GM21360 (cell line): ENCODE data around the gene LRRC55.
"Not testable (repeated sequence)": the region's sequence is repeated elsewhere in the genome, so short reads cannot be mapped to it uniquely, and the experiment has no call there.

Source experiments
- ATAC-seq: cut with Tn5 transposase; IDR thresholded peaks from one replicate; pipeline ENCODE4 v1.9.1; 2021; ENCODE audit warnings: mild to moderate bottlenecking, moderate library complexity; ENCODE audit not compliant: unreplicated experiment

LRRC55 gene

DNA sequence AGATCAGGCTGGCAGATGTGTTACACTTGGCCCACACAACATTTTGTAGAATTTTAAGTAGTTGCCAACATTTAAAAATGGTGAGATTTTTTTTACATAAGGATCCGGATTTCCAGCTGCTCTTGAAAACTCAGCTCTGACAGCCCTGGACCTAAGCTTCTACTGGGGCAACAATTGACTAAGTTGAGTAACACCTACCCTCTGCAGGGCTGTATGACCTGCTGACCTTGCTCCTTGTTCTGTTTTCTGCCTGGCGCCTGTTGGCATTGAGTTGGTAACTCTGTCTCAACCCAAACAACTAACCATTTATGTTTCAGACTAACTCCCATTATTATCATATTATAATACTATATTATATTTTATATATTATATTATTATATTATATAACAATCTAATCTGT is 21.1 kb upstream of the LRRC55 start:
- ATAC-seq = no peak

DNA sequence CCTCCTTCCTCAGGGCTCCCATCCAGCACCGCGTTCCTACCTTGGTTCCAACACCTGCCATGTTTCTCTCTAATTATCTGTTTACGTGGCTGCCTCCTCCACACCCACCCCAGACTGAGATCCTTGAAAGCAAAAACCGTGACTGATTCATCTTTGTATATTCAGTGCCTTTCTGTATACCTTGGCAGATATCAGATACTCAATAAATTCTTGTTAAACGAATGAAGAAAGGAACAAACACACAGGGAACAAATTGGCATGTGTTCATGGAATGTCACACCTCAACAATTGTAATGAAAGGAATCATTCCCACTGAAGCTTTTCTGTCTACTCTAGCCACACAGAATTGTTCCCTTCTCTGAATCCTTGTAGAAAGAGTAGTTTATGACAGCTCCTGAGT is 20.4 kb upstream of the LRRC55 start:
- ATAC-seq = no peak

DNA sequence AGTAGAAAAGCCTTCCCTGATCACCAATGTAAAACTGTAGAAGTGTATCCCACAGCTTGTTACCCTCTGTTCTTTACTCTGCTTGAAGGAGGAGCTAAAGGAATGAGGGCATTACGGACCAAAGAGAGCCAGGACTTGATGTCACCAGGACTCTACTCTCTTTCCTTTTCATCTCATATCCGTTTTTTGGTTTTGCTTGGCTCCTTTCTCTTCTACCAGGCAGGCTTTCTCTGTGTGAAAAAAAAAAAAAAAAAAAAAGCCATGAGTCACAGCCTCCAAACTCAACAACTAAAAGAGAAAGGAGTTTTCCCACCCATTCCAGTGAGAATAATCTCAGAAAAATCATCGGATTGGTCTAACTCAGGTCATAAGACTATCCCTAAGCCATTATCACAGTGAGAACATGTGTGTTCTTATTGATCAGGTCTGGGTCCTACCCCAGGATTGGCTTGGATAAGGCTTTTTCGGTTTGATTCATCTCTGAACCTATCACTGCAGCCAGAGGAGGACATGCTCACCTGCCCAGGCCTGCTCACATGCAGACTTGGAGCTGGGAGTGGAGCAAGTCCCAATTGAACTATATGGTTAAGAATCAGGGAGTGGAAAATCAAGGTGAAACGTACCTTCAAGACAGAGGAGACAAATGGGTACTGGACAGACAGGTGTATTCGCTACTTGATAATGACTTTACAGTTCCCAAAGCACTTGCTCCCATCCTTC is 19.4 kb upstream of the LRRC55 start:
- ATAC-seq = no peak

DNA sequence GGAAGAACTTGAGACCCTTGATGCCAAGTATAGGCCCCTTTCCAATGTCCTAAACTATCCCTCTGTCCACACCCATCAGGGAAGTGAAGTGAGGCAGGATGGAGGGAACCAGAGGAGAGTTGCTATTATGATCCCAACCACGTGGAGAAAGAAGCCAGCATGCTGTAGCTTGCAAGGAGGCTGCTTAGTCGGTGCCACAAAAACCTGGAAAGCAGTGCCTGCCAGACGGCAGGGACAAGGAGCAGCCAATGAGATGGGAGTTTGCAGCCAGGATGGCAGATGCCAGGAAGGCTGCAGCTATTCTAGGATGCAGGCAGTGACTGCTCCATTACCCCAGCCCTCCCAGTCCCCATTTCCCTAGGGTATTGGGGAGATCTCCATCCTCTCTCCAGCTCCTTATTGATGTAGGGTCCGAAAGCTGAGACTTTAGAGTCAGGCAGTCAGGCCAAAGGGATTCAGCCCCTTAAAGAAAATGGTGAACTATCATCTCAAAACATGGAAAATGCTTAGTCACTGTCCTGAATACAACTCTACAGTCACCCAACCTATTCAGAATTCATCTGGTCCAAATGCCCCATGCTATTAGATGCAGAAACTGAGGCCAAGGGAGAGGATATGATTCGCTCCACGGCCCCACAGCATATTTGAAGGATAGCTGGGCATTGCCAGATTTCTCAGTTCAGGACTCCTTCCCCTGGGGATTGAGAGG is 18.4 kb upstream of the LRRC55 start:
- no peak for ATAC-seq

DNA sequence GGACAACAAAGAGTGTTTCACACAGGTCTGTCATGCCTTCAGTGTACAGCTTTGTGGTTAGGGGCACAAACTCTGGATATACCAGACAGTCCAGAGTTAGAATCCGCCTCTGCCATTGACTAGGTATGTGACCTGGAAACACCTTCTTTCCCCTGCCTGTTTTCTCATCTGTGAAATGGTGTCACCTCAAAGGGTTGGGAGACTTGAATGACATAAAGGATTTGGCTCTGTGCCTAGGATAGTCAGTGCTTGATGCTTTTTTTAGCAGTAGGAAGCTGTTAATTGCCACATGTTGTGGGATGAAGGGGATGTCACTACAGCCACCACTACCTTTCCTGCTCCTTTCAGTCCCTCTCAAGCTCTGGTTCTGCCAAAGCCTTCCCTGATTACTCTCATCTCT is 17.4 kb upstream of the LRRC55 start:
- no peak for ATAC-seq

DNA sequence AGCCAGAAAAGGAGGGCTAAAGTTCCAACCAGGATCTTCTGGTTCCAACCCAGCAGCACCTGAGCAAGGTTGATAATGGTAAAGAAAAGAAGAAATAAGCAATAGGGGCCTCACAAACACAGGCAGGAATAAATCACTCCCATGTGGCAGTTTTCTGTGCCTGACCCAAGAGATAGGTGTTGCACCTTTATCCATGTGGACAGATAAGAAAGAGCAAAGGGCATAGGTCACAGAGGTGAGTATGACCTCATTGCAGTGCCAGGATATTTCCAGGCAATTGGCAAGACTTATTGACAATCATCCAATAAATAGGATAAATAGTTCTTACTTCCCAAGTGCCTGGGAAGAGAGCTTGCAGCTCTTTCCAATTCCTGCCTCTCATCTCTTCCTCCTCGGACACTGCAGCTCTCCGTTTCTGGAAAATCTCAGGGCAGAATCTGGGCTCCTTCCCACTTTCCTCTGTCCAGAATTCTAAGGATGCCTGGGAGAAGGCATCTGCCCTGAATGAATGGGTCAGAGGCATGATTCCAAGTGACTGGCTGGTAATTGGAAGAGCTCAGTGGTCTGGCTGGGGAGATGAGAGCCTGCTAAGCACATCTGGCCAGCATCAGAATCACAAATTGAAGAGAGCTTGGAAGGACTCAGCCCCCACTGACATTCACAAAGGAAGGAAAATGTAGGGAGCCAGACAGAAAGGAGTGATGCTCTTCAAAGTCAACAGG is 14.5 kb upstream of the LRRC55 start:
- no peak for ATAC-seq

DNA sequence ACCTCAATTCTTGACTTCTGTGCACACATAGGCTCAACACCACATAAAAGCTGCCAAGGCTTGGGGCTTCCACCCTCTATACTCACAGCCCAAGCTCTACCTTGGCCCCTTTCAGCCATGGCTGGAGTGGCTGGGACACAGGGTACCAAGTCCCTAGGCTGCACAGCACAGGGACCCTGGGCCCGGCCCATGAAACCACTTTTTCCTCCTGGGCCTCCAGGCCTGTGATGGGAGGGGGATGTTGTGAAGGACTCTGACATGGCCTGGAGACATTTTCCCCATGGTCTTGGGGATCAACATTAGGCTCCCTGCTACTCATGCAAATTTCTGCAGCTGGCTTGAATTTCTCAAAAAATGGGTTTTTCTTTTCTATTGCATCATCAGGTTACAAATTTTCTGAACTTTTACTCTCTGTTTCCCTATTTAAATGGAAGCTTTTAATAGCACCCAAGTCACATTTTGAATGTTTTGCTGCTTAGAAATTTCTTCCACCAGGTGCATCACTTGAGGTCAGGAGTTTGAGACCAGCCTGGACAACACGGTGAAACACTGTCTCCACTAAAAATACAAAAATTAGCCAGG is 11.9 kb upstream of the LRRC55 start:
- not testable (repeated sequence) for ATAC-seq

DNA sequence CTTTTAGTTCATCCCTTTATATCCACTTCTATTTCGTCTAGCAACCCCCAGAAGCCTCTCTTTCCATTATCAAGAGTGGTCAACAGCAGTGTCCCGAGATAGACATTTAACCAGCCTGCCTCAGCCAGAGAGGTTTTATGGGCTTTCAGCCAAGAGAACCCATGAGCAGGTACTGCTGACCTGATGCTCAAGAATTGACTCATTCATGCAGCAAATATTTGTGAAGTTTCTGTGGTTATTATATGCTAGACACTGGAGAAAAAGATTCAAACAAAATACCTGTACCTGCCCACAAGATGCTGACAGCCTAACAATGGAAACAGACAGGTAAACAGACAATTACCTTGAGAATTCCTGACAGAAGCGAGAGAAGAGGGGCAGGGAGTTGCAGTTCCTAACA is 9.7 kb upstream of the LRRC55 start:
- no peak for ATAC-seq

DNA sequence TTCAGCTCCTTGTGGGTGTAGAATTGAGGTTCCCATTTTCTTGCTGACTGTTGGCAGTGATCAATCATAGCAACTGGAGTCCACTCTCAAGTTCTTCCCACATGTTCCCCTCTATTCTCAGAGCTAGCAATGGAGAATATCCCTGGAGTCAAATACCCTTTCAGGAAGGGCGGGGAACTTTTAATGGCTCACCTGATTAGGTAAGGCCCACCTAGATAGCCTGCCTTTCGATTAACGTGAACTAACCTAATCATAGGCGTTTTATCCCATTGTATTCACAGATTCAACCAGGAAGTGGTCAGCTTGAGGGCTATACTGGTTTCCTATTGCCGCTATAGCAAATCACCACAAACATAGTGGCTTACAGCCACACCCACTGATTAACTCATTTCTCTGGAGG is 7.1 kb upstream of the LRRC55 start:
- no peak for ATAC-seq

DNA sequence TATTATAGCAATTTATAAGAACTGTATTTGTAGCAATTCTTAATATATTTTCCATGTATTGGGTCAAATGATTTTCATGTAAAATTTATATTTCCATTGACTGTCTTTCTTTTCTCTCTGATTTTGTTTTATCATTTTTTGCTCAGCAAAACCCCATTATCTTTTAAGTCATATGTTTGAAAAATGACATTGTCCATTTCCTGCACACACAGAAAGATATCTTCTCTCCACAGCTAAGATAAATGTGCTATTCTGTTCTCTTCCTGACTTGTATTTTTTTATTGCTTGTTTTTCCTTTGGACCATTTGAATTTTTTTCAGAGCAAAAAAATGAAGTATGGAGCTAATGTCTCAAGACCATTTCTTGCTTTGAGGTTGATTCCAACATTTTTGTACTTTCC is 6.3 kb upstream of the LRRC55 start:
- no peak for ATAC-seq

DNA sequence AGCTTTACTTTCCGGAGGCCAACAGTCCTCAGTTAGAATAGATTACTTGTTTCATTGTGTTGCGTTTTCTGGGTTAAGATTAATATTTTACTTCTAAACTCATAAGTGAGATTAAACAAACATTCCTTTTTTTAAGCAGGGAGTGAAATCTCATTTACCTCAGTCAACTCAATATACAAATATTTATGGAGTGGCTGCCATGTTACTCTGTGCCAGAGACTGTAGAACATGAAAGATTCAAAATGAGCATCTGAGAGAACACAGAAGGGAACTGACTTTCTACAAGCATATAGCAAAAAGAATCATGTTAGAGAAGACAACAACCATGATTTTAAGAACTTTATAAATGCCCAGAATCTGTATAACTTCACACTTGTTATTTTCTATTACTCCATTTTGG is 3.4 kb upstream of the LRRC55 start:
- no peak for ATAC-seq

DNA sequence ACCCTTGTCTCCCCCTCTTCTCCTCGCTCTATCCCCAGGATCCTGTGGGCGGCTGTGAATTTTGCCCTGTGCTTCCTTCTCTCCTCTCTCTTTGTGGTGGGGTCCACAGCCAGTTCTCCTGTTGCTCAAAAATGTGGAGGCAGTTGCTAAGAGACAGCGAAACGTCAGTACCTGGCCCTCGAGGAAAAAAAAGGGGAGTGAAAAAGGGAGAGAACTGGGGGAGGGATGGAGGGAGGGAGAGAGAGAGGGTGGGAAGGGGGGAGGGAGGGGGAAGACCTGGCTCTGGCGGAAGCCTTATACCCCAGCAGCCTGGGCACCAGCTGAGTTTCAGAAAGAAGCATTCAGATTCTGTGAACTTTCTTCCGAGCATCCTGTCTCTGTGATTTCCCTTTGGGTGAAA is 2.1 kb upstream of the LRRC55 start:
- no peak for ATAC-seq

DNA sequence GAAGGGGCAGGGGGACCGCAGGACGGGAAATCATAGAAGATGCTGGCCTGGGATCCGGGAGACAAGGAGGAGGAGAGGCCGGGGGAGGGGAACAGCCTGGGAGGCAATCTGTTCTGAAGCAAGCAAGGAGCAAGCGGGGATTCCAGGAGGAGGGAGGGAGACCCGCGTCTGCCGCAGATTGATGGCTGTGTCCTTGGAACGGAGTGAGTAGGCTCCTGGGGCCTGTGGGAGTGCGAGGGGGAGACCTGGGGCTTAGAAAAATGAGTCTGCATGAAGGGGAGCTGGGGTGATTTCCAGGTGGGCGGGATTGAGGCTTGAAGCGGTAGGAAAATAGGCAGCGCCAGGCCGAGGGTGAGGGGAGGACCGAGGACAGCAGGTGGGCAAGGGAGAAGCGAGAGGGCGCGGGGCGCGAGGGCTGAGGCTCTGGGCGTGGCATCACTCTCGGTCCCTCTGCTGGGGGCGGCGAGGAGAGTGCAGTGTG is 1.6 kb upstream of the LRRC55 start:
- ATAC-seq = no peak

DNA sequence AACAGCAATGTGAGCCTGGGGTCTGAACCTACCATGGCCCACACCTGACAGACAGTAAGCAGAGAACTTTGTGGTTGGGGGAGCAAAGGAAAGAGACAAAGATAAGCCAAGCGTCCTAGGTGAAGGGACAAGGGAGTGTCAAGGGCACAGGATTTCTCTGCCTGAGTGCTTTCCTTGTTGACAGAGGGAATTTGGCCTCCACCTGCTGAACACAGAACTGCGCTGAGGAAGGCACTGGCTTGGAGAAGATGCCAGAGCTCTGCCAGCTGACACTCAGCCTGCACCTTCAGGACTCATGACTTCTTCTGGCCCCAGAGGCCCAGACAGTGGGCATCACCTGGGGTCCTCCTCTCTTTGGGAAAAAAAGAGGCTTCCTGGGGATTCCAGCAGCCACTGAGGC is 789 bp upstream of the LRRC55 start:
- no peak for ATAC-seq

DNA sequence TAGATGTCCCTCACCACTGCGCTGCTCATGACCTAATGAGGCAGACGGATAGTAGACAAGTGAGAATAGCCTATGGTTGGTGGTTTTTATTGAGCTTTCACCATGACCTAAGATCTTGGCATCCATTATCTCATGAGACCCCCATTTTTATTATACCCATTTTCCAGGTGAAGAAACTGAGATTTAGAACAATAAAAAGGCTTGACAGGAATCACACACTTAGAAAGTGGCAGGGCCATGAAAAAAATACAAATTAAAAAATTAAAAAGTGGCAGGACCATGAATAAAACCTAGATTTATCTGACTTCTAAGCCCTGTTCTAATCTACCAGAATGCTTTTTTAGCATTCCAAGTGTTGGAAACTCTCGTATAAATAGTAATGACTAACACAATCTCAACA is 1.1 kb downstream of the LRRC55 start:
- ATAC-seq = no peak

DNA sequence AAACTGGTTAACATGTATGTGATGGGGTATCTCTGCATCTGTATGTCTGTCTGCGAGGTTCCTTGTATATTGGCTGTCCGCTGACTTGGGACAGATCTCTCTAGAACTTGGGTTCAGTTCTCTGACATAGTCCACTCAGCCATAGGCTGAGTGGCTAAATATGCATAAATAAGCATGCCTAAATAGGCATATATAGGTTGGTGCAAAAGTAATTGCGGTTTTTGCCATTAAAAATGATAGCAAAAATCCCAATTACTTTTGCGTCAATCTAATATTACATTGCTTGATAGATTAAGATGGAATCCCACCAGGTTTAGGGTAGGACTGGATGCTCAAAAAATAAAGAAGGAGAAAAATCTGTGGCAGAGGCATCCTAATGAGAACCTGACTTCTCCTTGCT is 8.8 kb downstream of the LRRC55 start:
- no peak for ATAC-seq

DNA sequence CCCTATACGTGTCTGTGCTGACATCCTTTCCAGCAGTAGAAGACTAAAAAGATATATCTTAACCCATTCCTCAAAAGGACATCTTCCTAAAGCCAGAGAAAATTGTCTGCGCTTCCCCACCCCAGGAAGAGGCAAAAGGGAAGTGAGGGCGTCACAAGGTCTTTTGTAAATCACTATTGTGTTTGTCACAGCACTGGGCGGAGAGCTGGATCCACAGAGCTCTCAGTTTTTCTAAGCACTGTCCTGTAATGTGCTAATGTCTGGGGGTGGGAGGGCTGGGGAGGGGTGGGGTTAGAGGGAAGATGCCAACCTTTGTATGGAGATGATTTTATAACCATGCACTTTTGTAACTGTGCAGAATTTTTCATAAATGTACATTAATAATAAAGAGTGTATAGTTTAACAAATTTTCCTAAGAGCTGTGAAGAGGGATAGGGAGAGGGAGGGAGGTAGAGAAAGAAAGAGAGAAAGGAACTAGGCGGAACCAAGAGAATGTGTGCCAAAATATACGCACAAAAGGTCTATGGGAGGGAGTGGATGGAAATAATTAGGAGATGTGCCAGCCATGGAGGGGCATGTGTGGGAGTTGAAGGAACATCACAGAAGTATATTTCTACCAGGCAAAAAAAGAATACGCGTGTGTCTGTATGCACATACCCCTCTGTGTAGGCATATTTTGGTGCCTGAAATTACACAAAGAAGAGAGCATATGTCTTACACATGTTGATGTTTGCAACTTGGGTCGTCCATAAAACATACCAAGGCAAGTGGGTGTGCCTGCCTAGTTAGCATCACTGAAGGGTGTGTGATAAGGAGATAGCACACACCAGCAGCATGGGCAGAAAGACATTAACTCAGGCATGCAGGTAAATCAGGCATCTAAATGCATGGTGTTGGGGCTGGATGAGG is 9.8 kb downstream of the LRRC55 start:
- no peak for ATAC-seq

DNA sequence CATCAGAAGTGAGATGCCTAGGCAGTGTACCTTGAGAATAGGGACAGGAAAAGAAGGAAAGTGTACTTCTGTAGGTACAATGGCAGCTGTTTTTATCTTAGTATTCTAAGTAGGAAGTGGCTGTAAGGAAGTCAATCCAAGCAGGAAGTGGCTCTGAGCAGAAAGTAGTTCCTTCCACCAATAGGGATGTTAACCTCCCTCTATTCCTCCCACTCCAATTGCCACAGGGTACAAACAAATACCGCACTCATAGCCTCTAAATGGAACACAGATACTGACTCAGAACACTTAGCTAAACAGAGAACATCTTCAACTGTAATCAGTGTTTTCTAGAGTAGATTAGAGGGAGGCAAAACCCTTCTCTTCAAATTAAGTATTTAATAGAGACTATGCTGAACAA is 10.6 kb downstream of the LRRC55 start:
- ATAC-seq = no peak

DNA sequence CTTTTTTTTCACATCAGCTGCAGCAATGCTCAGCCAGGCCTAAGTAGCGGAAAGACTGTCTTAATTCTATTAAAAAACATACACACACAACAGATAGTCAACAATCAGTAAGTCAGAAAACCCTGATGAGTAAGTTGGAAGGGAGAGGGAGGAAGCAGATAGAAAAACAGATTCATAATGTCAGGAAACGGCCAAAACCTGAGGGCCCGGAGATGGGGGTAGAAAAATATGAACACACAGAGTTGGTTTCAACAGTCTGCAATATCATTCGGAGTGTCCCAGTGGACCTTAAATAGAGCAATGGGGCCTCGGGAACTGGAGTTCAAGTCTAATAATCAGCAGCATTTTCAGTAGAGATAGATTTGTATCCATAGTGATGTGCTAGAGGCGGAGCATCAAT is 14.8 kb downstream of the LRRC55 start:
- no peak for ATAC-seq

DNA sequence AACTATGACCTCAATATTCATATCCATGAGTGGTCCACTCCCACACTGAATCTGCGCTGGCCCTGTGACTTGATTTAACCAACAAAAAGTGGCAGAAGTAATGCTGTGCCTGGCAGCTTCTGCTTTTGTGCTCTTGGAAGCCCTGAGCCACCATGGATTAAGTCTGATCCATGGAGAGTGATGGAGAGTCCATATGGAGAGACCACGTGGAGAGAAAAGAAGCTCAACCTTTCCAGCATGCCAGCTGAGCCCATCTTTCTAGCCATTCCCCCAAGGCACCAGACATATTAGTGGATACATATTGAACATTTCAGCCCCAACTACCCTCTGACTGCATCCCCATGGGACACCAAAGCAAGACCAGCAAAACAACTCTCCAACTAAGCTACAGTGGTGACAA is 16.0 kb downstream of the LRRC55 start:
- no peak for ATAC-seq

DNA sequence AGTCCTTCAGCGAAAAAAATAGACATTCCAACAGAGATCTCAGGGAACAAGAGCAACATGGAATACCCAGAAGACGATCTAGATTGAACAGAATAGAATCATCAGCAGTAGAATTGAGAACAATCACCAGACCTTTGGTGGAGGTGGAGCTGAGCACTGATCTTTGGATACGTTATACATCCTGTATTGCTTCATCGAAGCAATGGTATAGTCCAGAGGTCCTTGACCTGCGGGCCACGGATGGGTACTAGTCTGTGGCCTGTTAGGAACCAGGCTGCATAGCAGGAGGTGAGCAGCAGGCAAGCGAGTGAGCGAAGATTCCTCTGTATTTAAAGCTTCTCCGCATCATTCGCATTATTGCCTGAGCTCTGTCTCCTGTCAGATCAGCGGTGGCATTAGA is 17.6 kb downstream of the LRRC55 start:
- no peak for ATAC-seq
